Activated CD4-positive, alpha-beta T cell treated with anti-CD3 and anti-CD28 coated beads, Interleukin-2, amount 10 ng/mL, durations not matched to agents 7 days and 5 days (primary cell): ENCODE results near the gene THOP1. TPM values are rescaled to one million over a fixed set of nuclear protein-coding genes. Genes with fewer than 3 reads are reported as not detected.

ENCODE experiments used
- CTCF ChIA-PET: fragments of 350-600 bp; sonication (Branson Sonifier 250); formaldehyde crosslinking; loops from one replicate; lab custom pipeline; 2021; ENCODE audit warnings: antibody characterized with exemption; lab: Charles Lee
- POLR2A ChIA-PET: fragments of 350-600 bp; sonication (Branson Sonifier 250); formaldehyde crosslinking; loops from one replicate; lab custom pipeline; 2021; ENCODE audit warnings: antibody characterized with exemption; lab: Charles Lee
- DNase-seq: peaks from one replicate; pipeline ENCODE4 v3.0.0-alpha.2; 2020
- H3K27ac Mint-ChIP-seq: one replicate; pipeline ENCODE4 v1.8.0; 2021; ENCODE audit warnings: mild to moderate bottlenecking, moderate library complexity, mixed read lengths
- H3K27me3 Mint-ChIP-seq: one replicate; pipeline ENCODE4 v1.8.0; 2021; ENCODE audit warnings: mixed read lengths
- H3K36me3 Mint-ChIP-seq: one replicate; pipeline ENCODE4 v1.8.0; 2021; ENCODE audit warnings: low read depth, mixed read lengths
- H3K4me1 Mint-ChIP-seq: one replicate; pipeline ENCODE4 v1.8.0; 2021; ENCODE audit warnings: mixed read lengths
- H3K4me3 Mint-ChIP-seq: one replicate; pipeline ENCODE4 v1.8.0; 2021; ENCODE audit warnings: mild to moderate bottlenecking, moderate library complexity, mixed read lengths
- H3K9me3 Mint-ChIP-seq: one replicate; pipeline ENCODE4 v1.8.0; 2021; ENCODE audit warnings: mixed read lengths
- total RNA-seq, 2 experiments: library from RNA; stranded (reverse); gene quantifications; one replicate each; pipeline ENCODE4 v1.2.3, GENCODE V29; 2021

THOP1 gene
- total RNA-seq, 2 experiments from 2014 or later: 84.2 to 97.1 TPM

DNA sequence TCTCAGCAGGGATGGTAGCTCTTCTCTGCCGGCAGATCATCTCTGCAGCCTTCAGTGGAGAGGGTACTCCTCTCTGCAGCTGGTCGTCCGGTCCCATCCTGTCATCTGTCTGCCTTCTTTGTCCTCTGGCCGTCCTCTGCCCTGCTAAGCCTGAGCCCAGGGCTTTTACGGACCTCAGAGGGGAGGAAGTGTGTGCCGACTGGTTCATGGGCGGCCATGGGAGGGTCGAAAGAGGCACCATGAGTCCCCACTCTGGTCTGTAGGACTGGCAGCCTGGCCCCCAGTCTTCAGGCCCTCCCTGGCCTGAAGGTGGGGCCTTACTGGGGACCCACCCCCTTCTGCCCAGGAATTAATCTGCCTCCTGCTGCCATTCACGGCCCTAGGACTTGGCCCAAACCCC, 38.3 kb downstream of the THOP1 start:
- Mint-ChIP-seq H3K27me3 (no peaks in the 10 kb centered on the region), H3K4me1 (peaks cover 12% of the 10 kb centered on the region), H3K36me3 (peaks cover 29% of the 10 kb centered on the region), H3K4me3 (no peak overlapping the region), H3K9me3 (peaks cover 18% of the 10 kb centered on the region), H3K27ac (no peak overlapping the region)
- ChIA-PET POLR2A (no interaction called here), CTCF (interaction anchor here (1.4 kb wide), 1 partner anchor 175 kb away, joined by 3 read pairs; no protein-coding TSS in a partner anchor)
- no peak for DNase-seq

- H3K4me3 Mint-ChIP-seq: no peak overlapping the region
- H3K9me3 Mint-ChIP-seq: peaks cover 18% of the 10 kb centered on the region
- peaks cover 31% of the 10 kb centered on the region for H3K36me3 Mint-ChIP-seq
- CTCF ChIA-PET: interaction anchor here (1.4 kb wide), 1 partner anchor 176 kb away, joined by 3 read pairs; no protein-coding TSS in a partner anchor
- H3K4me1 Mint-ChIP-seq: peaks cover 12% of the 10 kb centered on the region
- H3K27me3 Mint-ChIP-seq: no peaks in the 10 kb centered on the region
- H3K27ac Mint-ChIP-seq: no peak overlapping the region
- POLR2A ChIA-PET: no interaction called here
- no peak for DNase-seq
Measured at GRCh38 chr19:2824129-2824528, 38.8 kb downstream of the THOP1 start.

- no peak overlapping the region for H3K4me3 Mint-ChIP-seq
- no peaks in the 10 kb centered on the region for H3K27me3 Mint-ChIP-seq
- ChIA-PET CTCF (no interaction called here), POLR2A (no interaction called here)
- peaks cover 26% of the 10 kb centered on the region for H3K9me3 Mint-ChIP-seq
- no peak for DNase-seq
- H3K36me3 Mint-ChIP-seq: peaks cover 38% of the 10 kb centered on the region
- no peak overlapping the region for H3K27ac Mint-ChIP-seq
- H3K4me1 Mint-ChIP-seq: peaks cover 4% of the 10 kb centered on the region
Measured at GRCh38 chr19:2827022-2827421, 41.7 kb downstream of the THOP1 start.

DNA sequence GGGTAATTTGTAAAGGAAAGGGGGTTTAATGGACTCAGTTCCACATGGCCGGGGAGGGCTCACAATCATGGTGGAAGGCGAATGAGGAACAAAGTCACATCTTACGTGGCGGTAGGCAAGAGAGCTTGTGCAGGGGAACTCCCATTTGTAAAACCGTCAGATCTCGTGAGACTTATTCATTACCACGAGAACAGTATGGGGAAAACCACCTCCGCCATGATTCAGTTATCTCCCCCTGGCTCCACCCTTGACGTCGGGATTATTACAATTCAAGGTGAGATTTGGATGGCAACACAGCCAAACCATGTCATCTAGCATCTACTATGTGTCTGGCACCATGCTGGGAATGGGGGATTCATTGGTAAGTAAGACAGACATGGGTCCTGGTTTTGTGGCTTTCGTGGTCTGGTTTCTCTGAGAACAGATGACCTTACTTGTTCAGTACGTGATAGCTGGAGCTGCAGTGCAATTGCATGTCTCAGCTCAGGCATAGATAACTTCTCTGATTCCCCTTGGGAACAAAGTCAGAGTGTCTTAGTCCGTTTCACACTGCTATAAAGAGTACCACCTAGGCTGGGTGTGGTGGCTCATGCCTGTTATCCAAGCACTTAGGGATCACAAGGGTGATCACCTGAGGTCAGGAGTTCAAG, 42.7 kb downstream of the THOP1 start:
- Mint-ChIP-seq H3K4me3 (no peak overlapping the region), H3K36me3 (peaks cover 47% of the 10 kb centered on the region), H3K27ac (no peak overlapping the region), H3K27me3 (no peaks in the 10 kb centered on the region), H3K9me3 (peaks cover 30% of the 10 kb centered on the region), H3K4me1 (peaks cover 4% of the 10 kb centered on the region)
- POLR2A ChIA-PET: no interaction called here
- DNase-seq: no peak
- CTCF ChIA-PET: no interaction called here

- POLR2A ChIA-PET: no interaction called here
- Mint-ChIP-seq H3K4me3 (no peak overlapping the region), H3K27me3 (no peaks in the 10 kb centered on the region), H3K27ac (no peak overlapping the region), H3K9me3 (peaks cover 48% of the 10 kb centered on the region), H3K4me1 (no peaks in the 10 kb centered on the region), H3K36me3 (peaks cover 46% of the 10 kb centered on the region)
- CTCF ChIA-PET: interaction anchor here (0.5 kb wide), 1 partner anchor 597 kb away, joined by 4 read pairs; no protein-coding TSS in a partner anchor
- no peak for DNase-seq
Measured at GRCh38 chr19:2834294-2834871, 49.1 kb downstream of the THOP1 start.

DNA sequence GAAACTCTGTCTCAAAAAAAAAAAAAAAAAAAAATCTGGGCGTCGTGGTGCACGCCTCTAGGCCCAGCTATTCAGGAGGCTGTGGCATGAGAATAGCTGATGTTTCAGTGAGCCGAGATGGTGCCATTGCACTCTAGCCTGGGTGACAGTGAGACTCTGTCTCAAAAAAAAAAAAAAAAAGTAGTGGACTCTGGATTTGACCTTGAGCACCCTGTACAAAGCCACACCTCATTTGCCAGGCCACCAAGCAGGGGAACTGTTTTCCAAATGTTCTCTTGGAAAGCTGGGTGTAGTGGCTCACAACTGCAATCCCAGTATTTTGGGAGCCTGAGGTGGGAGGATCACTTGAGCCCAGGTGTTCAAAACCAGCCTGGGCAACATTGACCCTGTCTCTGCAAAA, 52.1 kb downstream of the THOP1 start:
- peaks cover 4% of the 10 kb centered on the region for H3K4me1 Mint-ChIP-seq
- peaks cover 41% of the 10 kb centered on the region for H3K9me3 Mint-ChIP-seq
- peaks cover 4% of the 10 kb centered on the region for H3K27me3 Mint-ChIP-seq
- no peak overlapping the region for H3K27ac Mint-ChIP-seq
- peaks cover 39% of the 10 kb centered on the region for H3K36me3 Mint-ChIP-seq
- ChIA-PET CTCF (no interaction called here), POLR2A (no interaction called here)
- H3K4me3 Mint-ChIP-seq: no peak overlapping the region
- DNase-seq: no peak

DNA sequence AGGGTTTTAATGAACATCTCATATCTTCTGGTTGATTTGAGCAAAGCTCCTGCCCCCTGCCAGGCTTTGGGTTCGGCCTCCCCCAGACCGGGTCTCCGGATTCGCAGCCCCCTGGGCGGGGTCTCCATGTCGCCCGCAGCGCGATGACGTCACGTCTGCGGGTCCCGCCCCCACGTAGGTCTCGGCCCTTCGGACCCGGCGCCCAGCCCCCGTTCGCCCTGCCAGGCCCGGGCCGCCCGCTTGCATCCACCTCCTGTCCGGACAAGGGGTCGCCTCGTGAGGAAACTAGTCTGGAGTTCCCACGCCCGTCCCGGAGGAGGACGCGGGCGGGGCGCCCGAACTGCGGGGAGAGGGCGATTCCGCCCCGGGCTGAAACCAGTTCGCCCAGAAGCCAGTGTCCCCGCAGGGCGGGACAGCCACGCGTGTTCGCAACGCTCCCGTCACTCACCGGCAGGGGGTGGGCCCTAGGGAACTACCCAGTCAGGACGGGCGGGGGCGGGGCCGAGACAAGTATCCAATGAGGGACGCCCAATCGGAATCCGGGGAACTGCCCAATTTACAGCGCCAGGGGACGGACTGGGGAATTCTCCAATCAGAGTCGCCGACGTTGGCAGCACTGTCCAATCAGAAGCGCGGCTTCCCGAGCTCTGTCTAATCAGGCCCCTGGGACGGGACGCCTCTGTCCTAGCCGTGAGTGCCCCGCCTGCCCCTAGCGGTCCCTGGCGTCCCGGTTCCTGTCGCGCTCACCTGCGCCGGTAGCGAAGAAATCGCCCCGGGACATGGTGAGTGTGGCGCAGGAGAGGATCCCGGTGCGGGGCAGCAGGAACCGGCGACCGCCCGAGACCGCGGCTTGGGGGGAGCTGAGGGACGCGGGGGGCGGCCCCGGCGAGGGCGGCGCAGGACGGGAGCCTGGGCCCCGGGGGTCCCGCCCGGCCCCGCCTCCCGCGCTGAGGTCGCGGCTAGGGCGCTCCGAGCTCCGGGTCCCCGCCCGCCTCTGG, 55.8 kb downstream of the THOP1 start, which contains the start of gene ZNF555:
TSS of gene ZNF555 (plus strand) at position 682 of the 998 bp plus-strand sequence. CDS start at position 780, 98 bp downstream.
- CTCF ChIA-PET: interaction anchor here (1.1 to 1.5 kb wide), 11 partner anchors 9 to 517 kb away, joined by 3 to 8 read pairs (median 4); partner anchors contain the start of gene ZNF57
- Mint-ChIP-seq H3K4me3 (peak within 1 kb of the TSS; percentile 86), H3K36me3 (peaks cover 16% of the 10 kb centered on the region), H3K4me1 (peaks cover 7% of the 10 kb centered on the region), H3K27ac (peak within 1 kb of the TSS; percentile 83), H3K27me3 (peaks cover 5% of the 10 kb centered on the region), H3K9me3 (peaks cover 28% of the 10 kb centered on the region)
- peak; percentile 98 for DNase-seq
- POLR2A ChIA-PET: no interaction called here

GRCh38 chr19:2841855-2842574, 56.7 kb downstream of the THOP1 start:
- H3K27ac Mint-ChIP-seq: no peak overlapping the region
- peak overlapping the region; percentile 70 for H3K4me3 Mint-ChIP-seq
- H3K36me3 Mint-ChIP-seq: peaks cover 12% of the 10 kb centered on the region
- CTCF ChIA-PET: interaction anchor here (1.1 to 1.5 kb wide), 7 partner anchors 9 to 59 kb away, joined by 3 to 8 read pairs (median 5); partner anchors contain the start of gene ZNF57
- peaks cover 23% of the 10 kb centered on the region for H3K9me3 Mint-ChIP-seq
- H3K4me1 Mint-ChIP-seq: peaks cover 7% of the 10 kb centered on the region
- POLR2A ChIA-PET: no interaction called here
- H3K27me3 Mint-ChIP-seq: peaks cover 5% of the 10 kb centered on the region
- no peak for DNase-seq

GRCh38 chr19:2845107-2845506, 59.8 kb downstream of the THOP1 start:
- POLR2A ChIA-PET: no interaction called here
- CTCF ChIA-PET: no interaction called here
- H3K4me3 Mint-ChIP-seq: no peak overlapping the region
- peaks cover 9% of the 10 kb centered on the region for H3K4me1 Mint-ChIP-seq
- H3K36me3 Mint-ChIP-seq: peaks cover 21% of the 10 kb centered on the region
- DNase-seq: no peak
- H3K9me3 Mint-ChIP-seq: peaks cover 22% of the 10 kb centered on the region
- no peak overlapping the region for H3K27ac Mint-ChIP-seq
- peaks cover 5% of the 10 kb centered on the region for H3K27me3 Mint-ChIP-seq

GRCh38 chr19:2846180-2846894, 61.0 kb downstream of the THOP1 start:
- peaks cover 30% of the 10 kb centered on the region for H3K9me3 Mint-ChIP-seq
- peaks cover 11% of the 10 kb centered on the region for H3K4me1 Mint-ChIP-seq
- DNase-seq: no peak
- H3K27me3 Mint-ChIP-seq: peaks cover 5% of the 10 kb centered on the region
- CTCF ChIA-PET: no interaction called here
- H3K36me3 Mint-ChIP-seq: peaks cover 29% of the 10 kb centered on the region
- H3K4me3 Mint-ChIP-seq: no peak overlapping the region
- H3K27ac Mint-ChIP-seq: no peak overlapping the region
- POLR2A ChIA-PET: no interaction called here

GRCh38 chr19:2847507-2847906, 62.2 kb downstream of the THOP1 start:
- Mint-ChIP-seq H3K27me3 (peaks cover under 1% of the 10 kb centered on the region), H3K4me1 (peaks cover 6% of the 10 kb centered on the region), H3K9me3 (peaks cover 37% of the 10 kb centered on the region), H3K4me3 (no peak overlapping the region), H3K36me3 (peaks cover 38% of the 10 kb centered on the region), H3K27ac (no peak overlapping the region)
- CTCF ChIA-PET: no interaction called here
- POLR2A ChIA-PET: no interaction called here
- no peak for DNase-seq
